Gastroesophageal sphincter (tissue), 3 donors: ENCODE results near the gene C2CD4D.

ENCODE experiments used
- EP300 ChIP-seq: sonication (generic); formaldehyde crosslinking; IDR thresholded peaks from one replicate; pipeline ENCODE4 v1.6.1; 2017; ENCODE audit warnings: antibody characterized with exemption, mild to moderate bottlenecking
- POLR2A ChIP-seq, 2 donors: fragments of 450-650 bp; IDR thresholded peaks; one replicate each; pipeline ENCODE4 v1.6.1; 2017; ENCODE audit warnings: antibody characterized with exemption in 2 of 2, mild to moderate bottlenecking in 2 of 2, moderate library complexity in 1 of 2
- POLR2AphosphoS5 ChIP-seq: sonication (generic); formaldehyde crosslinking; IDR thresholded peaks from one replicate; pipeline ENCODE4 v1.6.1; 2017; ENCODE audit warnings: antibody characterized with exemption
- TF ChIP-seq, protein P1 (sequence below), 4 experiments: fragments of 200-600 bp in 2 of 4; fragments of 450-650 bp in 2 of 4; sonication (generic) in 1 of 4; IDR thresholded peaks; one replicate each; pipeline ENCODE4 v1.5.1; 2017 to 2019; ENCODE audit warnings: antibody characterized with exemption in 4 of 4, mild to moderate bottlenecking in 2 of 4, moderate library complexity in 2 of 4

DNA sequence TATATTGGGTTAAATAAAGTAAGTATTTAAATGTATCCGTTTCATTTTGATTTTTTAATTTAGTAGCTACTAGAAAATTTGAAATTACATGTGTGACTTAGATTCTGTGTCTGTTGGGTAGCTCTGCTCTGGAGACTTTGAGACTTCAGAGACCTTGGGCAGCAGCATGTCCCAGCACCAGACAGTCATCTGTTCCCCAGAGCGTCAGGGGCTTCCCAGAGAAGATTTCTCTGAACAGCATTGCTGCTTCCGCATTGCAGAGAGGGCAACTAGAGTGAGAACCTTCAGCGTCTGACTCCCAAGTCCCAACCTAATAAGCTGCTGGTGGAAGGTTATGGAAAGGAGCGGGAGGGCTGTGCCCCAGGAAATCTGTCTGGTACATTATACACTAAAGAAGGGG, 41.0 kb downstream of the C2CD4D start:
- TF ChIP-seq, protein P1, sequence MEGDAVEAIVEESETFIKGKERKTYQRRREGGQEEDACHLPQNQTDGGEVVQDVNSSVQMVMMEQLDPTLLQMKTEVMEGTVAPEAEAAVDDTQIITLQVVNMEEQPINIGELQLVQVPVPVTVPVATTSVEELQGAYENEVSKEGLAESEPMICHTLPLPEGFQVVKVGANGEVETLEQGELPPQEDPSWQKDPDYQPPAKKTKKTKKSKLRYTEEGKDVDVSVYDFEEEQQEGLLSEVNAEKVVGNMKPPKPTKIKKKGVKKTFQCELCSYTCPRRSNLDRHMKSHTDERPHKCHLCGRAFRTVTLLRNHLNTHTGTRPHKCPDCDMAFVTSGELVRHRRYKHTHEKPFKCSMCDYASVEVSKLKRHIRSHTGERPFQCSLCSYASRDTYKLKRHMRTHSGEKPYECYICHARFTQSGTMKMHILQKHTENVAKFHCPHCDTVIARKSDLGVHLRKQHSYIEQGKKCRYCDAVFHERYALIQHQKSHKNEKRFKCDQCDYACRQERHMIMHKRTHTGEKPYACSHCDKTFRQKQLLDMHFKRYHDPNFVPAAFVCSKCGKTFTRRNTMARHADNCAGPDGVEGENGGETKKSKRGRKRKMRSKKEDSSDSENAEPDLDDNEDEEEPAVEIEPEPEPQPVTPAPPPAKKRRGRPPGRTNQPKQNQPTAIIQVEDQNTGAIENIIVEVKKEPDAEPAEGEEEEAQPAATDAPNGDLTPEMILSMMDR (IDR thresholded peaks at IDR 0.05), result no peak
- TF ChIP-seq POLR2A (IDR thresholded peaks at IDR 0.05) (no peak), POLR2AphosphoS5 (no peak), EP300 (no peak)
